GM18519 (cell line): Measurements from ENCODE around the gene CWC27.

Source experiments
- ATAC-seq: cut with Tn5 transposase; IDR thresholded peaks from one replicate; pipeline ENCODE4 v1.9.1; 2021; ENCODE audit warnings: mild to moderate bottlenecking, moderate library complexity; ENCODE audit not compliant: unreplicated experiment, low FRiP score

The CWC27 gene

GRCh38 chr5:64768358-64769312 is at the start of gene CWC27, which contains the start of gene SREK1IP1:
CWC27 (plus strand) TSS chr5:64768930; CDS start chr5:64769147, 217 bp downstream.
SREK1IP1 (minus strand) TSS chr5:64768691; CDS start chr5:64768517, 174 bp downstream.
- ATAC-seq: peak; percentile 94

- no peak for ATAC-seq
Observed at GRCh38 chr5:64722588-64722987, 46.1 kb upstream of the CWC27 start.

- no peak for ATAC-seq
Observed at GRCh38 chr5:64727150-64727549, 41.6 kb upstream of the CWC27 start.

GRCh38 chr5:64742411-64742810 is 26.3 kb upstream of the CWC27 start:
- no peak for ATAC-seq

- ATAC-seq: no peak
Observed at GRCh38 chr5:64742821-64743220, 25.9 kb upstream of the CWC27 start.

GRCh38 chr5:64744914-64745313 is 23.8 kb upstream of the CWC27 start:
- no peak for ATAC-seq

GRCh38 chr5:64746446-64746845 is 22.3 kb upstream of the CWC27 start:
- ATAC-seq: no peak

- no peak for ATAC-seq
Observed at GRCh38 chr5:64749385-64749784, 19.3 kb upstream of the CWC27 start.

GRCh38 chr5:64754066-64754465 is 14.7 kb upstream of the CWC27 start:
- ATAC-seq: no peak

- ATAC-seq: no peak
Observed at GRCh38 chr5:64758901-64759300, 9.8 kb upstream of the CWC27 start.

GRCh38 chr5:64759960-64760660 is 8.6 kb upstream of the CWC27 start:
- ATAC-seq: no peak

GRCh38 chr5:64763948-64764503 is 4.7 kb upstream of the CWC27 start:
- no peak for ATAC-seq

GRCh38 chr5:64765804-64766504 is 2.8 kb upstream of the CWC27 start:
- no peak for ATAC-seq

- no peak for ATAC-seq
Observed at GRCh38 chr5:64766941-64767340, 1.8 kb upstream of the CWC27 start.

- ATAC-seq: no peak
Observed at GRCh38 chr5:64767959-64768357, 772 bp upstream of the CWC27 start.

GRCh38 chr5:64769855-64770254 is 1.1 kb downstream of the CWC27 start:
- ATAC-seq: no peak

GRCh38 chr5:64771736-64772135 is 3.0 kb downstream of the CWC27 start:
- no peak for ATAC-seq

GRCh38 chr5:64773533-64773932 is 4.8 kb downstream of the CWC27 start:
- peak; percentile 49 for ATAC-seq

- ATAC-seq: no peak
Observed at GRCh38 chr5:64775291-64775690, 6.6 kb downstream of the CWC27 start.

GRCh38 chr5:64784451-64785025 is 15.8 kb downstream of the CWC27 start:
- ATAC-seq: peak; percentile 69
